ENCODE measurements around the gene RAPGEF2. TPM values are rescaled to one million over a fixed set of nuclear protein-coding genes. Genes with fewer than 3 reads are reported as not detected.
A peak's percentile ranks its signal among the peaks of the same experiment; 100 is the strongest.

Gene RAPGEF2
- total RNA-seq, 1 experiment from 2014 or later, result 21.2 TPM

- no peaks in the 10 kb centered on the region for H3F3A ChIP-seq (ENCODE audit: low read length, unreplicated experiment)
- H3K9ac ChIP-seq (ENCODE audit: low read length), result no peak overlapping the region
- H3K9me3 ChIP-seq (ENCODE audit: low read length), result no peaks in the 10 kb centered on the region
- DNase-seq, result no peak
- no peak for ATAC-seq
- peak overlapping the region; percentile 21; the same call in 1 of the 2 replicates for H3K4me3 ChIP-seq (ENCODE audit: low read length)
- no peaks in the 10 kb centered on the region for H3K27me3 ChIP-seq (ENCODE audit: low read length)
- ChIA-PET CTCF (no interaction called here), POLR2A (ENCODE audit: unreplicated experiment) (interaction anchor here (0.8 kb wide), 1 partner anchor 192 kb away, joined by 5 read pairs; no protein-coding TSS in a partner anchor)
- H3K27ac ChIP-seq (ENCODE audit: low read length), result no peak overlapping the region
- TF ChIP-seq EZH2 (IDR thresholded peaks at IDR 0.05; ENCODE audit: low read length, unreplicated experiment) (no peak), CTCF (conservative IDR thresholded peaks at IDR 0.05; ENCODE audit: low read depth, low read length) (no peak), EZH2phosphoT487 (IDR thresholded peaks at IDR 0.05; ENCODE audit: borderline replicate concordance, low read length) (no peak)
- H3K4me1 ChIP-seq (ENCODE audit: insufficient read depth, low read length), result peaks cover 34% of the 10 kb centered on the region
- H4K20me1 ChIP-seq (ENCODE audit: low read length), result peaks cover 11% of the 10 kb centered on the region; the same call in 1 of the 2 replicates
- H3K36me3 ChIP-seq (ENCODE audit: low read depth, low read length), result no peaks in the 10 kb centered on the region
- H3K4me2 ChIP-seq (ENCODE audit: low read length), result peak overlapping the region; percentile 92
- no peak overlapping the region for H2AFZ ChIP-seq (ENCODE audit: low read length)
- peaks cover 75% of the 10 kb centered on the region for H3K79me2 ChIP-seq (ENCODE audit: low read length)
- BruUV-seq (replicated peaks), result no TSS peak
- intact Hi-C loops (cut with micrococcal nuclease), result no loop called here
- H3K9me2 ChIP-seq (replicated peaks; ENCODE audit: low read length), result no peaks in the 10 kb centered on the region
Observed at GRCh38 chr4:159106636-159107035, 3.8 kb downstream of the RAPGEF2 start.

- Histone ChIP-seq H3F3A (ENCODE audit: low read length, unreplicated experiment) (no peaks in the 10 kb centered on the region), H3K27ac (ENCODE audit: low read length) (no peak overlapping the region), H3K4me1 (ENCODE audit: insufficient read depth, low read length) (peaks cover 29% of the 10 kb centered on the region), H3K9ac (ENCODE audit: low read length) (no peak overlapping the region), H3K4me2 (ENCODE audit: low read length) (peak overlapping the region; percentile 92), H3K4me3 (ENCODE audit: low read length) (peak overlapping the region; percentile 21; the same call in 1 of the 2 replicates), H3K36me3 (ENCODE audit: low read depth, low read length) (no peaks in the 10 kb centered on the region), H3K79me2 (ENCODE audit: low read length) (peaks cover 82% of the 10 kb centered on the region), H3K27me3 (ENCODE audit: low read length) (no peaks in the 10 kb centered on the region), H4K20me1 (ENCODE audit: low read length) (peaks cover 11% of the 10 kb centered on the region; the same call in 1 of the 2 replicates), H3K9me2 (replicated peaks; ENCODE audit: low read length) (no peaks in the 10 kb centered on the region), H2AFZ (ENCODE audit: low read length) (no peak overlapping the region), H3K9me3 (ENCODE audit: low read length) (no peaks in the 10 kb centered on the region)
- TF ChIP-seq EZH2phosphoT487 (IDR thresholded peaks at IDR 0.05; ENCODE audit: borderline replicate concordance, low read length) (no peak), CTCF (conservative IDR thresholded peaks at IDR 0.05; ENCODE audit: low read depth, low read length) (no peak), EZH2 (IDR thresholded peaks at IDR 0.05; ENCODE audit: low read length, unreplicated experiment) (no peak)
- ChIA-PET POLR2A (ENCODE audit: unreplicated experiment) (no interaction called here), CTCF (no interaction called here)
- DNase-seq (peak; percentile 46), ATAC-seq (no peak)
- BruUV-seq (replicated peaks), result no TSS peak
- intact Hi-C loops (cut with micrococcal nuclease), result no loop called here
Observed at GRCh38 chr4:159107203-159107925, 4.5 kb downstream of the RAPGEF2 start.

- Histone ChIP-seq H3K27ac (ENCODE audit: low read length) (no peak overlapping the region), H3K9me2 (replicated peaks; ENCODE audit: low read length) (no peaks in the 10 kb centered on the region), H3K4me2 (ENCODE audit: low read length) (peak overlapping the region; percentile 92), H3K4me3 (ENCODE audit: low read length) (no peak overlapping the region), H3K9me3 (ENCODE audit: low read length) (no peaks in the 10 kb centered on the region), H2AFZ (ENCODE audit: low read length) (no peak overlapping the region), H3K9ac (ENCODE audit: low read length) (no peak overlapping the region), H3K4me1 (ENCODE audit: insufficient read depth, low read length) (peaks cover 28% of the 10 kb centered on the region), H3K27me3 (ENCODE audit: low read length) (no peaks in the 10 kb centered on the region), H3F3A (ENCODE audit: low read length, unreplicated experiment) (no peaks in the 10 kb centered on the region), H3K79me2 (ENCODE audit: low read length) (peaks cover 90% of the 10 kb centered on the region), H3K36me3 (ENCODE audit: low read depth, low read length) (no peaks in the 10 kb centered on the region), H4K20me1 (ENCODE audit: low read length) (peaks cover 11% of the 10 kb centered on the region; the same call in 1 of the 2 replicates)
- no peak for TF ChIP-seq EZH2phosphoT487 (IDR thresholded peaks at IDR 0.05; ENCODE audit: borderline replicate concordance, low read length)
- no peak for TF ChIP-seq CTCF (conservative IDR thresholded peaks at IDR 0.05; ENCODE audit: low read depth, low read length)
- no peak for TF ChIP-seq EZH2 (IDR thresholded peaks at IDR 0.05; ENCODE audit: low read length, unreplicated experiment)
- ChIA-PET POLR2A (ENCODE audit: unreplicated experiment) (no interaction called here), CTCF (no interaction called here)
- DNase-seq (no peak), ATAC-seq (no peak)
- no TSS peak for BruUV-seq (replicated peaks)
- intact Hi-C loops (cut with micrococcal nuclease), result no loop called here
Observed at GRCh38 chr4:159108124-159108523, 5.2 kb downstream of the RAPGEF2 start.
